Suprapubic skin (tissue), 3 donors: Measurements from ENCODE around the gene SAMD4A.

Experiments used
- POLR2A ChIP-seq, 2 donors: fragments of 450-650 bp; IDR thresholded peaks; one replicate each; pipeline ENCODE4 v1.6.1; 2017; ENCODE audit warnings: antibody characterized with exemption in 2 of 2, mild to moderate bottlenecking in 2 of 2, moderate library complexity in 2 of 2
- TF ChIP-seq, protein P1 (sequence below), 2 donors: fragments of 200-600 bp in 1 of 2; fragments of 450-650 bp in 1 of 2; sonication (generic) in 1 of 2; IDR thresholded peaks; one replicate each; pipeline ENCODE4 v1.5.1; 2016 to 2019; ENCODE audit warnings: antibody characterized with exemption in 2 of 2, mild to moderate bottlenecking in 1 of 2, moderate library complexity in 1 of 2

GRCh38 chr14:54803926-54804537 lies 237.1 kb downstream of the SAMD4A start:
- TF ChIP-seq POLR2A (IDR thresholded peaks at IDR 0.05): no peak
- TF ChIP-seq, protein P1, sequence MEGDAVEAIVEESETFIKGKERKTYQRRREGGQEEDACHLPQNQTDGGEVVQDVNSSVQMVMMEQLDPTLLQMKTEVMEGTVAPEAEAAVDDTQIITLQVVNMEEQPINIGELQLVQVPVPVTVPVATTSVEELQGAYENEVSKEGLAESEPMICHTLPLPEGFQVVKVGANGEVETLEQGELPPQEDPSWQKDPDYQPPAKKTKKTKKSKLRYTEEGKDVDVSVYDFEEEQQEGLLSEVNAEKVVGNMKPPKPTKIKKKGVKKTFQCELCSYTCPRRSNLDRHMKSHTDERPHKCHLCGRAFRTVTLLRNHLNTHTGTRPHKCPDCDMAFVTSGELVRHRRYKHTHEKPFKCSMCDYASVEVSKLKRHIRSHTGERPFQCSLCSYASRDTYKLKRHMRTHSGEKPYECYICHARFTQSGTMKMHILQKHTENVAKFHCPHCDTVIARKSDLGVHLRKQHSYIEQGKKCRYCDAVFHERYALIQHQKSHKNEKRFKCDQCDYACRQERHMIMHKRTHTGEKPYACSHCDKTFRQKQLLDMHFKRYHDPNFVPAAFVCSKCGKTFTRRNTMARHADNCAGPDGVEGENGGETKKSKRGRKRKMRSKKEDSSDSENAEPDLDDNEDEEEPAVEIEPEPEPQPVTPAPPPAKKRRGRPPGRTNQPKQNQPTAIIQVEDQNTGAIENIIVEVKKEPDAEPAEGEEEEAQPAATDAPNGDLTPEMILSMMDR (IDR thresholded peaks at IDR 0.05): no peak
